HG02973 (cell line): ENCODE data around the gene DTNB.
A peak's percentile ranks its signal among the peaks of the same experiment; 100 is the strongest.

Source experiments
- ATAC-seq: cut with Tn5 transposase; IDR thresholded peaks from one replicate; pipeline ENCODE4 v1.9.1; 2021; ENCODE audit warnings: moderate library complexity; ENCODE audit not compliant: unreplicated experiment

DTNB gene

DNA sequence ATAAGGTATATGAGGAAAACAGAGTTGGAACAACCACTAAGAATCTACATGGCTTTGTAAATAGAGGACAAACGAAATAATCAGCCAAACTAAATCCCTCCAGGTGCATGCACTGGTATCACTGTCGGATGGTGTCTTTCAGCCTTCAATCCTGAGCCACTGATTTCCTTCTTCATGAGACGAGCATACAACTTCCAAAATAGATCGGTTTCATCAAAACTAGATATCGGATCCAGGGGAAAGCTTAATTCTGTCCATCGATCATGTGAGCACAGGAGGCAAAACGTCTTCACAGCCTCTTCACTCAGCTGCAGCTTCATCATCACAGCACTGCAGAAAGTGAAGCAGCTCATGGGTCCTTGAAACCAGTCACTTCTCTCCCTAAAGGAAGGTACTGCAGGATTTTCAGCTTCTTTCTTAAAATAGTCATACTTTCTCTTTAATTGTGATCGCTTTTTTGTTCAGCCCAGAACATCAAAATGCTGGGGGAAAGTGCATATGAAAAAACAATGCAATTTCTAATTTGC, 80.5 kb downstream of the DTNB start:
- ATAC-seq = no peak

DNA sequence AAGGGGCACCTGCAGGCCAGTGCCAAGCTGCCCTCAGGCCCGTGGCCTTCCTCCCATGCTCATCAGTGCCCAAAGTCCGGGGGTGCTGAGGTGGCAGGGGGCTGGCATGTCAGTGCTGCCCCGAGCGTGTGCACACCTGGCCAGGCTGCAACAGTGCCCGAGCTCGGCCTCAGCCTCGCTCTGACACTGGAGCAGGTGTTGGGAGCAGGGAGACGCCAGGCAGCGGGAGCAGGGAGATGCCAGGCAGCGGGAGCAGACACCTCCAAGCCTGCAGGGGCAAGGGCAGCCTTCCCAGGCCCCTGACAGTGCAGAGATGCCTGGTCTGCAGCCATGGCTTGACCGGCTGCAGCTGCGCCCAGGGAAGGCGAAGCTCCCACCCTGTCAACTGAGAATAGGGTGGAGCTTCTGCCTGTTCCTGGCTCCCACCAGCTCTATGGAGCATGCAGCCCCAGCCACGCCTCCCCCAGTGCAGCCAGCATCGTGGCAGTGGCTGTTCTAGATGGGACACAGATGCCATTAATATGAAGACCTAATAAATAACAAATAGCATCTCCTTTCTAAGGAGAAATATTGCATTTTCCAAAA, 82.4 kb downstream of the DTNB start:
- ATAC-seq = no peak

DNA sequence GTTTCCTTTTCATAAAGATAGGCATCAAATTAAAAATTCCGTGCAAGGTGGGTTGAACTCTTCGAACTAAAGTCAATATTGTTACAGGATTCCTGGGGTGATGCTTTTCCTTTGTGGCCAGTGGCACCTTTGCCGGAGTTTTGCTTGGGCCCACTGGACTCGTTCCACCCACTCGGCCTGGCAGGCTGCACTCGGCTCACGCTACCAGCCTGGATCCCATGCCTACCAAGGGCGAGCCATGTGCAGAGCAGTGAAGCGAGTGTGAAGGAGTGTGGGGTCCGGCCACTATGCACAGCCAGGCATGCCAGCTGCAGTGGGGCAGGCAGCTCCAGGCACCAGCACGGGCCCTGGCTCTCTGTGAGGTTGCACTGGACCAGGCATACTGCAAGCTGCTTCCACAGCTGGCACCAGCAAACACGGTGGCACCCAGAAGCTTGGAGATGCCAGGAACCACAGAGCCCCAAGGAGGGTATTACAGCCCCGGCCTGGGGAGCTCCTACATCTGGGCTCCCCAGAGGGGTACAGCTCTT, 83.6 kb downstream of the DTNB start:
- ATAC-seq = no peak

DNA sequence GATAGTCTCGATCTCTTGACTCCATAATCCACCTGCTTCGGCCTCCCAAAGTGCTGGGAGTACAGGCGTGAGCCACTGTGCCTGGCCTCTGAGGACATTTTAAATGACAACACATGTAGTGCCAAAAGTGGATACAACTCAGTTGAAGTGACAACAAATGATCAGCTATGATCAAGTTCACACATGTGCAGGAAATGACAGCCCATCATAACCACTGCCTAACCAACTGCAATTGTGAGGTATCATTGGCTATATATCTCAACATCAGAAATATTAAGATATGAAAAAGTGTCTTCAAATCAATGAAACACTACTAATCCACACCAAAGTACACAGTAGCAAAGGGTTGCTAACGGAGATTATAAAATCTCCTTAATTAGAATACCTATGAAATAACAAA, 84.8 kb downstream of the DTNB start:
- ATAC-seq = no peak

DNA sequence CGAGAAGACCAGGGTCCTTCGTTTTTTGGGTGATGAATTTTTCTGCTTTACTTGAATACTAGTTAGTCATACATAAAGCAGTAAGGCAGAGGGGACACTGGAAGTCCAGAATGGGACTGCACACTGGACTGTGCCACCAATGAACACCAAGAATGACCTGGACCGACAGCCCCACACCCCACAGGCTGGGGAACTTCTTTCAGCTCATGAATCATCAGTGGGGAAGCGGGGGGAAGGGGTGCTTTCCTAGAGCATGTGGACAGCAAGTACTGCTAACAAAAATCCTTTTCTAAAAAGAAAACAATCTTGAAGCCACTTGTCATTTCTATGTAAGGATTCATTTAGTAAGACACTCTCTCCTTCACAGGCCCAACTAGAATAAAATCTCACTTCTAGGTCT, 86.0 kb downstream of the DTNB start:
- ATAC-seq = no peak

DNA sequence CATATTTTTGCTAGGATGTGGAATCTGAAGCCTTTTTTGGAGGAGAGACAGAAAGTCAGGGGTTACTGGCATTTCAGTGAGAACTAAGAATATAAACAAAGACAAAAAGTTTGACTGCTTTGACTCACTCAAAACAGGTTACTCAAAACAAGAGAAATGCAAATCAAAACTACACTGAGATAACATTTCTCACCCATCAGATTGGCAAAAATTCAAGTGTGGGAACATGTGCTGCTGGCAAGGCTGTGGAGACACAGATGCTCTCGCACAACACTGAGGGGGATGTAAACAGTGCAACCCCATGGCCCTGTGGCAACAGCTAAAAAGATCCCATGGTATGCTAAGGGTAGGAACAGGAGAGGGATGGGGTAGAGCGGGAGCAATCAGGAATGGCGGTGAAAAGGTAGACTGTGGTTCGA, 86.6 kb downstream of the DTNB start:
- ATAC-seq = peak; percentile 71

DNA sequence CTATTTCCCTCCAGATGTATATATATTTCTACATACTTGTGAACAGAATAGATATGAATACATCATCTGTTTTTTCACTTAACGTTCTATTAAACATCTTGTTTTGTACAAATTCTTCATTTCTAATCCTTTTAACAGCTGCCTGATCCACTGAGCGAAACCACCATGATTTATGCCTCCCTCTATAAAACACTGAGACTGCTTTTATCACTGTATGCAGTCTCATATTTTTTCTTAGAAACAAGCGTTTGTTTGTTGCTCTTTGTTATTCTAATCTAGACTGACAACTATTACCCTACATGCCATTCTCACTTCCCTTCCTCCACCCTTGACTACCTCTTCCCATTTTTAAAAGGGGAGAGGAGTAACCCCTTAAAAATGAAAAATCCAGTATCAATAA, 88.2 kb downstream of the DTNB start:
- no peak for ATAC-seq

DNA sequence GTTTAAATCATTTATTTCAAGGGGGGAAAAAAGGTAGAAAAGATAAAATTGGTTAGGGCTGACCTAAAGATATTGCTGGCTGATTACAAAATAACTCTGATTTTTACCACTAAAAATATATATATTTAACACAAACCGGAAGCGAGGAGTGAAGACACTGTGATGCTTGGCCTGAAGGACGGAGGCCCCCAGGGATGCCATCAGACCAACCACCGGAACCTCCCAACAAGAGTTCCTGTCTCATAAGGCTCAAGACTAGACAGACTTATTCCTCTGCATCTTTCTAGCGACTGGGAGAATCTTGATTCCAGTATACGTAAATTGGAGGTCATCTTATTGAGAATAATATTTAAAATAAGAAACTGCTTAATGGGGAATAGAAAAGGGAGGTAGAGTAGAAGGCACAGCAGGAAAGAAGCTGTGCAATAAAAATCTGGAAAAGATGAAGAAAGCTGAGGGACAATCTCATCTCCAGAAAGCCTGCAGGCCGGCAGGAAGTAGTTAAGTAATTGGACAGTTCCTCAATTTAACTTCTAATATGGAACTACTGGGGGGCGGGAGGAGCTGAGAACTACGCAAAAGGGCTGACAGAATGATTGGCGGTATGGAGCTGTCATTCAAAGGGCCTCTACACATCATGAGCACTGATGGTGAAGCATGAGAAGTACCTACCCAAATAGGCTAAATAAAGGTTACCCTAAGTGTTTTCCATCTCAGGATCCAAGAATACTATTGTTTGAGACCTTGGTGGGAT, 91.1 kb downstream of the DTNB start:
- ATAC-seq = no peak

DNA sequence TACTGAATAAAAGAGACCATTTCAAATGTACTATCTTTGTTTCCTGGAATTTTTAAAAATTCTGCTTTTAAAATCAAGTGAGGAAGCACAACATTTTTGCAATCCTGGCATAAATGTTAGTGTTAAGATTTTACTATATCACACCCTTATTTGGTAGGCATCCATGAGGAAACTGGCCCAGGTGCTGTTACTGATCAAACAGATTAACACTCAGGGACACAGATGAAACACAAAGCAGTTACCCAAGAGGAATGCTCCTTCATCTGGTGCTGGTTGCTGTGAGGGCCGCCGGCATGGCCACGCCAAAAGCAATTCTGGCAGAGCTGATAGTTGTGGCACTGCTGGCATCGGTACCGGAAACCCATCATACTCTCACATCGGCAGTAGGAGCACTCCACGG, 96.8 kb downstream of the DTNB start:
- ATAC-seq = no peak

DNA sequence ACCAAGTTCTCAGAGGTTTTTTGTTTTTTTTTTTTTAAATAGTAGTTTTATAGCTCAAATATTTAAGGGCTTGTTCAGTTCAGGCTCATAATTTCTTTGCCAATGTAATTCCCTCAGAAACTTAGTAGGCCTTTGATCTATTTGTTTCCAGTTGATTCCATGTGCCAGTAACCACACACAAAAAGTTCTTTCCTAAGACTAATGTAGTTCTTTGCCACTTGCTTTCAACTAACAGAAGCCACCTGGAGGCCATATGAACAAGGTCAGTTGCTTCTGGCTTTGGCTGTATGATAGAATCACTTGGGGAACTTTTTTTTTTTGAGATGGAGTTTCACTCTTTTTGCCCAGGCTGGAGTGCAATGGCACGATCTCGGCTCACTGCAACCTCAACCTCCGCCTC, 100.7 kb downstream of the DTNB start:
- no peak for ATAC-seq

DNA sequence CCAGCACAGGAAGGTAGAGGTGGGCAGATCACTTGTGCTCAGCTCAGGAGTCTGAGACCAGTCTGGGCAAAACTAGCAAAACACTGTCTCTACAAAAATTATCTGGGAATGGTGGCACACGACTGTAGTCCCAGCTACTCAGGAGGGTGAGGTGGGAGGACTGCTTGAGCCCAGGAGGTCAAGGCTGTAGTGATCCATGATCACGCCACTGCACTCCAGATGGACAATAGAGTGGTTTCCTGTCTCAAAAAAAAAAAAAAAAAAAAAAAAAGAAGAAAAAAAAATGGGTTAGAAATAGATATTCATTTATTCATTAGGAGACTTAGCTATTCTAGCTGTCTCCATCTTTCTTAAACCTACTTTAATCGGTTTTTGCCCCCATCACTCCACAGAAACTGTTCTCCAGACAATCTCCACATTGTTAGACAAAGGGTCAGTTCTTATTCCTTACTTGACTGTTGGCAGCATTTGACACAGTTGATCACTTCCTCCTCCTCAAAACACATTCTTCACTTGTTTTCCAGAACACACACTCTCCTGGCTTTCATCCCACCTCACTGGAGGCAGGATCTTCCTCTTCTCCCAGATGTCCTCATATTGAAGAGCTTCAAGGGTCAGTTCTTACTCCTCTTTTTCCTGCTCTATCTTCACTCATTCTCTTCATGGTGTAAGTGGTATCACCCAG, 103.1 kb downstream of the DTNB start:
- ATAC-seq = no peak

DNA sequence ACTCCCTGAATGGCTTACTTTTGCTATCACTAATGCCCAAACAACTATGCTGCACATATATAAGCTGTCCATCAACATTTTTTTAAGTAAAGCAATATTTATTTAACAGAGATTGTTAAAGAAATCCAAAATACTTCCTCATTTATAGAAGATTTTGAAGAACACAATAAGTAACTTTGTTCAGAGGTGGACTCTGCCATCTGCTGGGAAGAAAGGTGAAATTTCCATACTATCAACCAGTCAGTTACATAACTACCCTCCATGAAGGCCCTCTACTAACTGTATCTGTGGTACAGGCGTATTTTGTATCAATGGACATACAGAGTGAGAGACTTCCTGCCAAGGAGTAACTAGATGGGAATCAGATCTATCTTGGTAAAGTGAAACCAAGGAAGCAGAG, 106.0 kb downstream of the DTNB start:
- no peak for ATAC-seq

DNA sequence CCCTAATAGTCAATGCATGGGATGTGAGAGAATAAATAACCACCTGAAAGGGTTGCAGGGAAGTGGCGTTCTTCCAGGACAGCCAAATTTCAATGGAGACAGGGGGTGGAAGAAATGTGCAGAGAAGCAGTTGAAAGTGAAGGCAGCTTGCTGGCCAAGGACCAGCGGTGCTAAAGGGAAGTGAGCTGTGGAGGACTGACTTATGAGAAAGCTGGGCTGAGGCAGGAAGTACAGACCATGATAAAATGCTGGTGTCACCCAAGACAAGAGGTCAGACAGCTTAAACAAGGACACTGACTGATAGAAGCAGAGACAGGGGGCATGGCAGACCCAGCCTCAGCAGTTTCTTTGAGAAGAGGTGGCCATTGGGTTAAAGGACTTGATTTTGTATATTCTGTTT, 106.7 kb downstream of the DTNB start:
- ATAC-seq = peak; percentile 82

DNA sequence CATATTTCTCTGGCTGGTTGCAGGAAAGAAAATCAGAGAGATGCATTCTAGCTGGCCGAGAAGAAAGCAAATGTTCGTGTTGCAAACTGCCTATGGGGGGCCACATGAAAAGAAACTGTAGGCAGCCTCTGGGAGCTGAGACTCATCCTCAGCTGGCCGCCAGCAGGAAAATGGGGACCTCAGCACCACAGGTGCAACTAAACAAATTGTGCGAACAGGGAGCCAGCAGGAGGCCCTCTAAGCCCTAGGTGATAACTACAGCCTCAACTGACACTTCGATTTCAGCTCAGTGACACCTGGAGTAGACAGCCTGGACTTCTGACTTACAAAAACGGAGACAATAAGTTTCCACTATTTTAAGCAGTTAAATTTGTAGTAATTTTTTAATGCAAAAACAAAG, 107.3 kb downstream of the DTNB start:
- ATAC-seq = no peak

DNA sequence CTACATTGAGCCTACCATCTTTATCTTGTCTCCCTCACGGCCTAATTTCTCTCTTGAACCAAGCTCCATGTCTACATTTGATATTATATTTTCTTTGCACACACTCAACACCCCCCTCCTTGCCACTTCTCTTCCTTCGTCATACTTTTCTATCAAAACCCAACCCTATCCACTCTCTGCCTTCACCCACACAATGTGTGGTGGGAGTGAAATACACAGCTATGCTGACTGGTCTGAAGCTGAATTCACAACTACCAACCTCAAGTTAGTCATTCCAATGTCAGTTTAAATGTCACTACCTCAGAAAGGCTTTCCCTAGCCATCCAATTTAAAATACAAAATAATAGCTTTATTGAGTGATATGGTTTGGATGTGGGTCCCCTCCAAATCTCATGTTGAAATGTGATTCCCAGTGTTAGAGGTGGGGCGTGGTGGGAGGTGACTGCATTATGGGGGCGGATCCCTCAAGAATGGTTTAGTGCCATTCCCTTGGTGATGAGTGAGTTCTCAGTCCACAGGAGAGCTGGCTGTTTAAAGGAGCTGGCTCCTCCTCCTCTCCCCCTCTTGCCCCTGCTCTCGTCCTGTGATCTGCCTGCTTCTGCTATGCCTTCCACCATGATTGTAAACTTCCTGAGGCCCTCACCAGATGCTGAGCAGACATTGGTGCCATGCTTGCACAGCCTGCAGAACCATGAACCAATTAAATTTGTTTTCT, 112.1 kb downstream of the DTNB start:
- ATAC-seq = no peak

DNA sequence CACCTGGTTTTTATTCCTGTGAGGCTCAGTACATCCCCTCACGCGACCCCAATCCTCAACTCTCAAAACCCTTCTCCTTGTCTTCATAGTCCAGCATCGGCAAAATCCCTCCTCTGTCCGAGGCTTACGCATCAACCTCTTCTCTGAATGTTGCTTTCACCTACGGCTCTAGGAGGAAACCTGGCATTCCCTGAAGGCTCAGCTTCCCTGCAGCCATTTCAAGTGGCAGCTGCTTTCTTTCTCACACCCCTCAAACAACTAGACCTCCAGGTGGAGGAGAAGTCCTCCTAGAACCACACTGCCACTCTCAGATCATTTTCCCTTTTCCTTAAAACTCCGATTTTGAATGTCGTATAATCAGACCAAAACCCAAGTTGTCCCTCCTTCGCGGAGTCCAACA, 114.2 kb downstream of the DTNB start:
- ATAC-seq = no peak

DNA sequence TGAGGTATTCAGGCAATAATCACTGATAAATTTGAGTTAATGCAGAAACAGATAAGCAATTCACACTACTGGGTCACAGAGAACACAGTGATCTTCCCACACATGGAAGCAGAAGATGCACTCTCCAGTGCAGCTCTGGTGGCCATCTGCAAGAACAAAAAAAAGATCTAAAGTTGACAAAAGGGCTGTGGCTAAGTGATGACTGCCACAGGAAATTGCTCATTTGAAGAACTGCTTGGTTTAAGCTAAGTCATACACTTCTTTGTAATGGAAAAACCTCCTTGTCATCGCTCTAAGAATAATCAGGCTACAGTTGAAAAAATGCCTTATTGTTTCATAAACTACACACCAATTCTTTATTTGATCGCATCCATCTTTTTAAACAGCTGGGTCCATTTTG, 115.1 kb downstream of the DTNB start:
- ATAC-seq = peak; percentile 64

DNA sequence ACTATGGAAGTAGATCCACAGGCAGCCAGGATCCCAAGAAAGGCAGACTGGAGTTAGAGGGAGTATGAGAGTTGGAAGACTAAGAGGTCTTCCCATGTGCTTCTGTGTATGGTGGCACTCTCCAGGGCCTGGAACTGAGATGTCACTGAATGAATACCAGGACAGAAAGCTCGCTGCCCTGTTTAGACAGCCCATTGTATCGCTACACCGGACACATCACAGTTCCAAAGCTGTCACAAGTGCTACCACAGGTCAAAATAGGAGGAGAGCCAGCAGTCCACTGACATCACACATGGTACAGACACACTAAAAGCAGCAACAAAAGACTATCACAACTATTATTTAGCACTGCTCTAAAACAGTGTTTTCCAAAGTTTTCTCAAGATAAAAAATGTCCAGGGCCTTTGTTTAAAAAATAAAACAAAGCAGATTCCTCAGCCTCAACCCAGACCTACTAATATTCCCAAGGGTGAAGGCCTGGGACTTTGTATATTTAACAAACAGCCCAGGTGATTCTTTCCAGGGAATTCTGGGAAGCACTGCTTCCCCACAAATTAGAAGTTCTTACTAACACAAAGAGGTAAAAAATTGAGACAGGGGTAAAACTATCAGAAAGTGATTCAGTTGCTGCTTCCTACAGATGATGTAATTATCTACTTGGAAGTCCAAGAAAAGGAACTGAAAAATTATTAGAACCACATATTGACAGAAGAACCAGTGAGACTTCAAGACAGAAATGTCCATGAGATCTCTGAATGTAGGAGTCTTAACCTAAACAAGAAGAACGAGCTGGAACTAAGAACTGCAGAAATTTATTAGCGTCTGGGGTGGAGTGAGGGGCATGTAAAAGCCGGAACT, 116.0 kb downstream of the DTNB start:
- no peak for ATAC-seq

DNA sequence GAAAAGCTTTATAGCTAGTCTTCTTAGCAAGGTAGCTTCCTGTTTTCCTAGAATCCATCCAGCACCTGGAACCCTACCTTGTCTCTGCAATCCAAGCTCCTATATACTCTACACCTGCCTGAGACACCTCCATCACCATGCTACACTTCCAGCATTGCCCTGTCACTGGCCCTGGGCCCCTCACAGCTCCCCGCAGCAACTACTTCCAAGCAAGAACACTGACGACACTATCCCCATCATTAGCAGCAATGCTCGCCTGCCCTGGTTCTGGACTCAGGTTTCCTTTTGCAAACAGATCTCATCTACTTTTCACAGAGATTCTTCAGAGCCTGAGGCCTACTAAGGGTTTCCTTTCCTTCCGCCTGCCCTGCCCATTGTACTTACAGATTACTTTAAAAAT, 121.1 kb downstream of the DTNB start:
- ATAC-seq = no peak

DNA sequence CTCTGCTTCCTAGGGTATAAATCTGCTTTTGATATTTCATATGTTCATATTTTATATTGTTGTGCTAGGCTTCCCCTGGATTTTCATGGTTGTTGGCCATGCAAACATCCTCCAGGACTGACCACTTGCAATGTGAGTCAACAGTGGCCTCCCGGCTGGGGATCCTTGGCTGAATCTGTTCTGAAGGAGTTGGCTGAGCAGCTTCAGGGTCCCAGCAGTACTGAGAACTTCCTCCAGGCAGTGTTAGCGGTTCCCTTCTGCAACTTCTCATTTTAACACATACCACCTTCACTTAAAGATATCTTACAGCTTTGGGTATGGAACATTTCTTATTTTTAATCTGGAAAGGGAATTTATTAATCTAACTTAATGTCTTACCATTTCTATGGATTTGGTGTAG, 122.1 kb downstream of the DTNB start:
- ATAC-seq = no peak
